Uterus (tissue), 2 donors: ENCODE data around the gene SPATA45.

Experiments
- CTCF ChIP-seq, 4 experiments: fragments of 200-600 bp in 2 of 4; fragments of 450-650 bp in 2 of 4; sonication (generic) in 2 of 4; IDR thresholded peaks; one replicate each; pipeline ENCODE4 v1.5.1; 2016 to 2019; ENCODE audit warnings: antibody characterized with exemption in 4 of 4, mild to moderate bottlenecking in 2 of 4, moderate library complexity in 1 of 4
- POLR2A ChIP-seq, 2 donors: fragments of 450-650 bp; IDR thresholded peaks; one replicate each; pipeline ENCODE4 v1.6.1; 2016; ENCODE audit warnings: antibody characterized with exemption in 2 of 2, mild to moderate bottlenecking in 1 of 2, moderate library complexity in 1 of 2

- TF ChIP-seq POLR2A (IDR thresholded peaks at IDR 0.05) (no peak), CTCF (IDR thresholded peaks at IDR 0.05) (no peak)
Measured at GRCh38 chr1:212864201-212864600, 16.8 kb upstream of the SPATA45 start.
